ENCODE data around the gene PROSER2.

DNA sequence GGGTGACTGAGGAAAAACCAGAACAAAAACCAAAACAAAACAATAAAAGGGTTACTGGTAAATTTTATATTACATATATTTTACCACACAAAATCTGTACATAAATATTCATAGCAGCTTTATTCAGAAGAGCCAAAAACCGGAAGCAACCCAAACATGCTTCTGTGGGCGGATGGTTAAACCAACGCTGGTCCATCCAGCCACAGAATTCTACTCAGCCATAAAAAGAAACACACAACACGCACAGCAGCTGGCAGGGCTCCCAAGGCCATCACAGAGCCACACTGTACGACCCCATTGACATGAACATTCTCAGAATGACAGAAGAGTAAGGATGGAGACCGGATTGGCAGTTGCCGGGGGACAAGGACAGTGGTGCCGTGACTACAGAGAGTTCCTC lies 83.6 kb downstream of the PROSER2 start:
- TF ChIP-seq, protein P1, sequence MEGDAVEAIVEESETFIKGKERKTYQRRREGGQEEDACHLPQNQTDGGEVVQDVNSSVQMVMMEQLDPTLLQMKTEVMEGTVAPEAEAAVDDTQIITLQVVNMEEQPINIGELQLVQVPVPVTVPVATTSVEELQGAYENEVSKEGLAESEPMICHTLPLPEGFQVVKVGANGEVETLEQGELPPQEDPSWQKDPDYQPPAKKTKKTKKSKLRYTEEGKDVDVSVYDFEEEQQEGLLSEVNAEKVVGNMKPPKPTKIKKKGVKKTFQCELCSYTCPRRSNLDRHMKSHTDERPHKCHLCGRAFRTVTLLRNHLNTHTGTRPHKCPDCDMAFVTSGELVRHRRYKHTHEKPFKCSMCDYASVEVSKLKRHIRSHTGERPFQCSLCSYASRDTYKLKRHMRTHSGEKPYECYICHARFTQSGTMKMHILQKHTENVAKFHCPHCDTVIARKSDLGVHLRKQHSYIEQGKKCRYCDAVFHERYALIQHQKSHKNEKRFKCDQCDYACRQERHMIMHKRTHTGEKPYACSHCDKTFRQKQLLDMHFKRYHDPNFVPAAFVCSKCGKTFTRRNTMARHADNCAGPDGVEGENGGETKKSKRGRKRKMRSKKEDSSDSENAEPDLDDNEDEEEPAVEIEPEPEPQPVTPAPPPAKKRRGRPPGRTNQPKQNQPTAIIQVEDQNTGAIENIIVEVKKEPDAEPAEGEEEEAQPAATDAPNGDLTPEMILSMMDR (IDR thresholded peaks at IDR 0.05 in 8 of 11, conservative IDR thresholded peaks at IDR 0.05 in 3 of 11) = no peak
- no peak for TF ChIP-seq POLR2AphosphoS5 (IDR thresholded peaks at IDR 0.05)
- TF ChIP-seq POLR2A (IDR thresholded peaks at IDR 0.05) = no peak

Measured in spleen (tissue), 7 donors.